ENCODE data around the gene HPX.
A peak's percentile ranks its signal among the peaks of the same experiment; 100 is the strongest.

The HPX gene

GRCh38 chr11:6440906-6441358 lies at the start of gene HPX:
HPX (minus strand) TSS chr11:6440987; CDS start chr11:6440963, 24 bp downstream.
- DNase-seq (ENCODE audit: low read depth), result no peak

DNA sequence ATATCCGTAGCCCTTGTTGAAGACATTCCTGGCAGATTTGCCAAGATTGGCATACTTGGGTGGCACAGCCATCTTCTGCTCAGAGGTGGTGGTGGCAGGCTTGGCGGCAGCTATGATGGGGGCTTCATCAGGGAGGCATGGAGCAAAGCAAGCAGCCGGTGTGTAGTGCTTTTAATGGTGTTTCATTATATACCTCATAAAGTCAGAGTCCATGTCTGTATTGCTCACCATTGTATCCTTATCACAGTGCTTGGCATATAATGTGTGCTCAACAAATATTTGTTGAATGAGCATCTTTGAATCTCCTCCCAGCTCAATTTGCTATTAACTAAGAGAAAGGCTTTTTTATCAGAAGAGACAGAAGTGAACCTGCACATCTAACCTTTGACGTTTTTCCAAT lies 48.5 kb upstream of the HPX start:
- DNase-seq (ENCODE audit: low read depth), result no peak

DNA sequence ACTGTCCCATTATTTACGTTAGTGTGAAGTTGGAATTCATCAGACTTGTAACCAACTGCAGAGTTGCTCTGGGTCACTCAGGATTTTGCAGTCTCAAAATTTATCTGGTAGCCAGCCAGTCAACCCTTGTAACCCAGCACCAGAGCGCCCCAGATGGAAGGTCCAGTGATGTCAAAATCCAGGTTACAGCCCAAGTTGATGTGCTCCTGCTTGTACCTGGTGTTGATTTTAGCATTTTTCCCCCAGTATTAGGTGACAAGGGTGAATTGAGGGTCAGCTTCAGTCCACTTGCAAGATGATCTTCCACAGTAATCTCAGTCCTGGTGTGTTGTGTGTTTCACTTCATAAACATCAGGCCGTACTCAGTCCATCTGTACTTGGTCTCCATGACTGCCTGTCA lies 48.0 kb upstream of the HPX start:
- no peak for DNase-seq (ENCODE audit: low read depth)

DNA sequence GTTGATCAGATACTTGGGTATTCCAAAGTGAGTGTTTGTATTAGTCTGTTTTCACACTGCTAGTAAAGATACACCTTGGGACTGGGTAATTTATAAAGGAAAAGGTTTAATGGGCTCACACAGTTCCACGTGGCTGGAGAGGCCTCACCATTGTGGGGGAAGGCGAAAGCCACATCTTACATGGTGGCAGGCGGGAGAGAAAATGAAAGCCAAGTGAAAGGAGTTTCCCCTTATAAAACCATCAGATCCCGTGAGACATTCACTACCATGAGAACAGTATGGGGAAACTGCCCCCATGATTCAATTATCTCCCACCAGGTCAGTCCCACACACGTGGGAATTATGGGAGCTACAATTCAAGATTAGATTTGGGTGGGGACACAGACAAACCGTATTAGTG lies 47.6 kb upstream of the HPX start:
- no peak for DNase-seq (ENCODE audit: low read depth)

DNA sequence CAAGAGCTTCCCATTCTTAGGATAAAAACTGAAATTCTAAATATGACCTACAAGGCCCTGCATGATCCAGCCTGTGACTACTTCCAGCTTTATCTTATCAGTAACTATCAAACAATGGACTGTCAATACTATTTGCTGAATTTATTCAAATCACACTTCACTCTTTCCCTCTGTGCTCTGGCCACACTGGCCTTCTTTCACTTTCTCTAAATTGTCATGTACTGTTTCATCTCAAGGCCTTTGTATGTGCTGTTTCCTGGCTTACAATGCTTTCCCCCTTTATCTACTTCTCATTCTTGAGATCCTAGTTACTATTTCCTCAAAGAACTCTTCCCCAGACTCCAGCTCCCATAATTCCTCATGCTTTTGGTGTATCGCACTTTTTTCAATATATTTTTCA lies 46.2 kb upstream of the HPX start:
- no peak for DNase-seq (ENCODE audit: low read depth)

DNA sequence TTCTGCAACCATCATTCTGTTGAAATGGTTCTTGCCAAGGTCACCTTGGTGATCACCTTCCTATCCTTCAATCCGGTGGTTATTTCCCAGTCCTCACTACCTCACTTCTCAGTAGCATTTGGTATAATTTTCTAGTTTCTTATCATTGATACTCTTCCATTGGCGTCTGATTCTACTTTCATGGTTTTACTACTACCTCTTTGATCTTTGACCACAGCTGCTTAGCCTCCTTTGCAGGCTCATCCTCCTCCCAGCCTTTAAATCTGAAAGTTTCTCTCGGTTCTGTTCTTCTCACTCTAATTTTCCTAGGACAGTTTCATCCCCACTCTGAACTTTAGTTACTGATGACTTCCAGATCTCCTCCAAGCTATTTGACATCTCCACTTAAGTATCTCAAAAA lies 45.5 kb upstream of the HPX start:
- DNase-seq (ENCODE audit: low read depth), result no peak

DNA sequence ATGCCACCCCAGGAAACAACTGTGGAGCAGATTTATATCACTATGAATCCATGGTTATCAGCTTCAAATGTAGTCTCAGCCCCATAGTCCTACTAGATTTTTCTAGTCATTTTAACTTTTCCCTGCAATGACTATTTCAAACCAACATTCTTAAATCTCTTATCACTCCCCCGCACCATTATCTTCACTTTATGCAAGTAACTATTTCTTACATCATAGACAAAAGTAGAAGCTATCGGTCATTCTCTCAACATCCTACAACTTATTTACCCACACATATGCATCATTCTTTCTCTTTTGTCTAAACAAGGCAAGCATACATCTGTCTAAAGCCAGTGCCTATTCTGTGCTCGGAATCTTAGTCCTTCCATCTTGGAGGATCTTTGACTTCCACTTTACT lies 44.9 kb upstream of the HPX start:
- DNase-seq (ENCODE audit: low read depth), result no peak

DNA sequence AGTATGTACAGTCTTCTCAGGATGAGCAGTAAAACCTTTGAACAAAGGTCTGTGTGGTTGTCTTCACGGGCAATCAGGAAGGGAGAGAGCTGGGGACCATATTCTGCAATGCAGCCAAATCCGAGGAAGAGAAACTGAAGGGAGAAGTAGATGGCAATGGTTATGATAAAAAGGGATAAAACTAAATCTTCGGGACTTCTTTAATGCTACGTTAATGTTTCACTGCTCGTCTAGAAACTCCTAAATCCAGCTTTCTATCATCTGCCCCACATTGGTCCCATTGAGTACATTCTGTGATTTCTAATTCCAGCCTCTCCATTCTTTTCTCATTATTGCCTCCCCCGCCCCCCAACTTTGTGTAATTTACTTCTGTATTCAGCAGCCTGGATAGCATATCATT lies 42.2 kb upstream of the HPX start:
- no peak for DNase-seq (ENCODE audit: low read depth)

GRCh38 chr11:6482441-6482840 lies 41.7 kb upstream of the HPX start:
- no peak for DNase-seq (ENCODE audit: low read depth)

DNA sequence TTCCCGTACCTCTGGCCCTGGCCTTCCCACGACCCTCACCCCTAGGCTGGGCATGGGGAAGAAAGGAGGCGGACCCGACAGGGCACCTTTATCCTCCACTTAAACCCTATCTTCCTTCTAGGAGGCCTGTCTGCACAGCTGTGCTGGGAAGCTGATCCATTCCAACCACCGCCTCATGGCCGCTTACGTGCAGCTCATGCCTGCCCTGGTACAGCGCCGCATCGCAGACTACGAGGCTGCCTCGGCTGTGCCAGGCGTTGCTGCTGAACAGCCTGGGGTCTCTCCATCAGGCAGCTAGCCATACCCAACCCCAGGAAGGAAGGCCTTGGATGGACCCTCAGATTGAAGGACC lies 41.1 kb upstream of the HPX start:
- DNase-seq (ENCODE audit: low read depth), result no peak

DNA sequence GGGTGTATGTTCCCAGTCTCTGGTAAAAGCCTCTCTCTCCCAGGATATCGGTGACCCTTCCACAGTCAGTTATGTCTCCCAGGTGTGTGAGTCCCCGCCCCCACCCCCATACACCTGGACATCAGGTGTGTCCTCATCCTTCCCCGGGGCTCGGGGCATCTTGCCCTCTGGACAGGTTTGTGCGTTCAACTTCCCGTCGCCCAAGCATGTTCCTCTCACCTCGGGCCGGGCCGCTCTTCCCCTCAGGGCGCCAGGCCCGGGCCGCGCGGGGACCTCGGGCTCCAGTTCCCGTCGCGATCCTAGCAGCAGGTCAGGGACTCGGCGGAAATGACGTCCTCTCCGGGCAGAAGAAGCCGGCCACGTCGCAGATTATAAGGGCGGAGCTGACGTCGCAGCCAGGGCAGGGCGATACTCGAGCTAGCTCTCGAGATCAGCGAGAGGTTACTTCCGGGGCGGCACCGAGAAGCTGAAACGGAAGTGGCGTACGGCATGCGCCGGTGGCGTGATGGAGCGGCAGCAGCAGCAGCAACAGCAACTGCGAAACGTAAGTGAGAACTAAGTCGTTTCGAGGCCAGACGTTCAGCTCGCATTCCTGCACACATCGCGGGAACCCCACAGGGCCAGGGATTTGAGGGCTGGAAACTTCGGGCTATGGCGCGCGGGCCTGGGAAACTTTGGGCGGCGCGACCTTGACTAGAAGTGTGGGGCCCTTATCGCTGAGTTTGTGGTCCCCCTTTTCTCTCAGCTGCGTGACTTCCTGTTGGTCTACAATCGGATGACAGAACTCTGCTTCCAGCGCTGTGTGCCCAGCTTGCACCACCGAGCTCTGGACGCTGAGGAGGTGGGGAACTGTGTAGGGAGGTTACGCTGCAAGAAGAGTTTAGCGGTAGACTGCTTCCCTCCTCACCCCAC lies 40.5 kb upstream of the HPX start, which contains the start of the genes ARFIP2 and TIMM10B:
Gene ARFIP2 (minus strand): TSS at position 320 of the 912 bp plus-strand sequence. CDS start 910 bp downstream, outside the sequence.
Gene TIMM10B (plus strand): TSS at position 490 of the 912 bp plus-strand sequence. CDS start 16 bp downstream, at position 506.
- DNase-seq (ENCODE audit: low read depth), result peak; percentile 80

DNA sequence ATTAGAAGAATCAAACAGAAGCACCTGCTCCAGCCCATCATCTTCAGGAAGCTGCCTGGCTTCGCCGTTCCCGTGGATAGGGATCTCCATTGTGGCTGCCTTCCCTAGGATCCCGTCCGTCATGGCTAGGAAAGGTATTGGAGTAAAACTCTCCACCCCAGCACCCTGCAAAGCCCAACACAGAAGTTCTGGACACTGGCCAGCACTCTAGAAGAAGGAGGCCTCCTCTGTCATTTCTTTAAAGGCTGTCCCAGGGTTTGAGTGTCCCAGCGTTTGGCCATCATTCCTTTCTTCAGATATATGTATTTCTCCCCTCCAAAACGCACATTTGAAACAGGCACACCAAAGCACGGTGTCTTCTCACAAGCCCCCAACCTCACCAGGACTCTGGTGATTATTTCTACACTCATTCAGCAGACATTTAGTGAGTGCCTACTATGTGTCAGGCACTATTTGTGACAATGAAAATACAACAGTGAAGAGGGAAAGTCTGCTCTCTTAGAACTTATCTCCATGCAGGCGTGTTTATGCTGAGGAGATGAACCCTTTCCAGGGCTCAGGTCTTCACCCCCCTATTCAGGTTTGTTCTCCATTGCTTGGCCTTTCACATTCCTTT lies 39.6 kb upstream of the HPX start:
- DNase-seq (ENCODE audit: low read depth), result no peak

- DNase-seq (ENCODE audit: low read depth), result no peak
Observed at GRCh38 chr11:6476571-6476970, 35.8 kb upstream of the HPX start.

DNA sequence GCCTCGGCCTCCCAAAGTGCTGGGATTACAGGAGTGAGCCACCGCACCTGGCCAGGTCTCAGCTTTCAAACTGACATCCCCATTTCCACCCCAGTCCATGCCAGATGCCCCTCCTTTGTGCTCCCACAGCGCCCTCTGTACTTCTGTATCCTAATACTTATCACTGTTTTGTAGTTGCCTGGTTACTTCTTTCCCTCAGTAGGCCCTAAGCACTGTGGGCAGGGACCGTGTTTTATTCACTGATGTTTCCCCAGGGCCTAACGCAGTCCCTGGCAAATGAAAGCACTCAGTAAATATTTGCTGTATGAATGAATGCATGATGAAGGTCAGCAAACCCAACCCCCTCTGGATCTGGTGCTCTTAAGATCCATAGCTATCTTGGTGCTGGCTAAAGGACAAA lies 35.1 kb upstream of the HPX start:
- DNase-seq (ENCODE audit: low read depth), result no peak

DNA sequence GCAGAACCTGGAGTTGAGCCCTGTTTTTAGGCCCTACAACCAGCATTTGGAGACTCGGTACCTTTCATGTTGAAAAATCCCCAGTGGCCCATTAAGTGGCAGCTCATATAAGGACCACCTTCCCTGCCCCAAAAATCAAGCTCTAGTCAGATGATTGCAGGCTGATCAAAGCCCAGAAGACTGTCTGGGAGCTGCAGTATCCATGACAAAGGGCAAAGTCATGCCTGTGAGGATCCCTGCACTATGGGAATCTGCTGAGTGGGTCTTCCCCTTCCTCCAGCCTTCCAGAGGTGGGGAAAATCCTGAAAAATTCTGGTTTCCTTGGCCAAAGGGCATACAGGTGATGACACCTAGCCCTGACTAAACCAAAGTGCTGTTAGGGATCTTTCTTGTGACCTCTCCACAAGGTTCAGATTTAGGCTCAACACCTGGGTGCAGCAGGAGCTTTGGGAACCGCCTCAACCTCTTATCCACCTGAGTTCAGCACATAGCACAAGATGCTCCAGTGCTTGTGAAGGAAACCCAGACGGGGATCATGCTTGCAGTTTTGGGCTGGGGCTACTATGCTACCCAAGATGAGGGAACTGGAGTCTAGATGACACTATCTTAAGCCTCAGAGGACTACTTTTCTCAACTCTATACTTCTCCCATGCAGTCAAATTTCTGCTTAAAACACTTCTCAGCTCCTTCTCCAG lies 34.2 kb upstream of the HPX start:
- no peak for DNase-seq (ENCODE audit: low read depth)

GRCh38 chr11:6474413-6474792 lies 33.6 kb upstream of the HPX start:
- DNase-seq (ENCODE audit: low read depth), result no peak

GRCh38 chr11:6473451-6474412 lies 32.9 kb upstream of the HPX start, which contains the start of gene TRIM3:
TRIM3 (minus strand) TSS chr11:6473941; CDS start chr11:6465695, 8,246 bp downstream.
- DNase-seq (ENCODE audit: low read depth), result peak; percentile 35

DNA sequence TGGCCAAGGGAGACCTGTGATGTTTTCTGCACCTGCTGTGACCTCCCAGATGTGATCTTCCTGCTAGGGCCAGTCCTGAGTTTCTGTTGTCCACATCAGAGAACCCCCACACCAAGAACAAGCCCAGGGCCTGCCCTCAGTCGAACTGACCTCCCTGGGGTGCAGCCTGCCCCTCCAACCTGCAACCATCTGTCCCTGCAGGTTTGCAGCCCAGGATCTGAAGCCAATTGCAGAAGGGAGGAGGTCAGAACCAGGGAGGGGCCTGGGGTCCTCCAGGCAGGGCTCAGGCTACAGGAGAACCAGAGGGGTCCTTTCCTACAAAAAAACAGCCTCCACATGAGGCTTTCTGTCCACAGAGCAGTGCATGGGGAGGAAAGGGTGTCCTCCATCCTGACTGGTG lies 32.1 kb upstream of the HPX start:
- DNase-seq (ENCODE audit: low read depth), result no peak

- no peak for DNase-seq (ENCODE audit: low read depth)
Observed at GRCh38 chr11:6469599-6469998, 28.8 kb upstream of the HPX start.

GRCh38 chr11:6468712-6469495 lies 28.1 kb upstream of the HPX start:
- DNase-seq (ENCODE audit: low read depth), result no peak

DNA sequence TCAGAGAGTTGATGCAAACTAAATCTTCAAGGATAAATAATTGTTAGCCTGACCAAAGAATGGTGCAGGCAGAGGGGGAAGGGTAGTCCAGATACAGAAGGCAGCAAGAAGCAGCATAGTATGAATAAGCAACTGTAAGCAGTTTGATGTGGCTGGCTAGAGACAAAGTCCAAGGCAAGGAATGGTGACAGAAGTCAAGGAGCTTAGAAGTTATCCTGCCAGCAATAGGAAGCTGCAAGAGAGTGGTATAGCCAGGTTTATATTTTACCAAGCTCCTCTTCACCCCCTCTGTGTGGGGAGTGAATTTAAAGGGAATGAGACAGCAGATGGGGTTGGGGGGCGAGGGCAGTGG lies 18.3 kb upstream of the HPX start:
- DNase-seq (ENCODE audit: low read depth), result no peak
